ENCODE results near the gene CATSPERD.
"Not testable (repeated sequence)": the region's sequence is repeated elsewhere in the genome, so short reads cannot be mapped to it uniquely, and the experiment has no call there.

CATSPERD gene

GRCh38 chr19:5714816-5715215 is 5.6 kb upstream of the CATSPERD start:
- DNase-seq (ENCODE audit: insufficient read length, low spot score) (no peak), FAIRE-seq (no peak)
- TF ChIP-seq, protein P1, sequence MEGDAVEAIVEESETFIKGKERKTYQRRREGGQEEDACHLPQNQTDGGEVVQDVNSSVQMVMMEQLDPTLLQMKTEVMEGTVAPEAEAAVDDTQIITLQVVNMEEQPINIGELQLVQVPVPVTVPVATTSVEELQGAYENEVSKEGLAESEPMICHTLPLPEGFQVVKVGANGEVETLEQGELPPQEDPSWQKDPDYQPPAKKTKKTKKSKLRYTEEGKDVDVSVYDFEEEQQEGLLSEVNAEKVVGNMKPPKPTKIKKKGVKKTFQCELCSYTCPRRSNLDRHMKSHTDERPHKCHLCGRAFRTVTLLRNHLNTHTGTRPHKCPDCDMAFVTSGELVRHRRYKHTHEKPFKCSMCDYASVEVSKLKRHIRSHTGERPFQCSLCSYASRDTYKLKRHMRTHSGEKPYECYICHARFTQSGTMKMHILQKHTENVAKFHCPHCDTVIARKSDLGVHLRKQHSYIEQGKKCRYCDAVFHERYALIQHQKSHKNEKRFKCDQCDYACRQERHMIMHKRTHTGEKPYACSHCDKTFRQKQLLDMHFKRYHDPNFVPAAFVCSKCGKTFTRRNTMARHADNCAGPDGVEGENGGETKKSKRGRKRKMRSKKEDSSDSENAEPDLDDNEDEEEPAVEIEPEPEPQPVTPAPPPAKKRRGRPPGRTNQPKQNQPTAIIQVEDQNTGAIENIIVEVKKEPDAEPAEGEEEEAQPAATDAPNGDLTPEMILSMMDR (IDR thresholded peaks at IDR 0.05; ENCODE audit: insufficient read depth, missing control alignments): no peak

DNA sequence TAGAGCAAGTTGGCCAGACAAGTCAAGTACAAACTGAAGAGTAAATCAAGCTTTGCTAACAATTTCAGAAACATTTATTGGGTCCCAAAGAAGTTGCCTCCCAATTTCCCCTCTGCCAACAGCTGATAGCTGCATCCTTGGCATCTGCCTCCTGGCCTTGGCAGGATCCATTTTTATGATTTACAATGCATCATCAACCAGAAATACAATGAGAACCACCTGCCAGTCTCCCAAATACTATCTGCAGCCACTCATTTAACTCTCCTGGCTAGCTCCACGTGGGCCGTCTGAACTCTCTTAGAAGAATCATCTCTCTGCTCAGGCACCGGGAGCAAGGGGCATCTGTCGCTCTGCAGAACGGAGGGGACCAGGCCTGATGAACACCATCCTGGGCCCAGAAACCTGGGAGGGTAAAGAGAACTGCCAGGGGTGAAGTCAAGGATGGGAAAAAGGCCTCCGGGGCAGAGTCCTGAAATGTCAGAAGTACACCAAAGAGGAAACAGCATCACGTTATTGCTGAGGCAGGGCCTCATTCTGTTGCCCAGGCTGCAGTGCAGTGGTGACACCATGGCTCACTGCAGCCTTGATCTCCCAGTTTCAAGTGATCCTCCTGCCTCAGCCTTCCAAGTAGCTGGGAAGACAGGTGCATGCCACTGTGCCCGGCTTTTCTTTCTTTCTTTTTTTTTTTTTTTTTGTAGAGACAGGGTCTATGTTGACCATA is 3.1 kb upstream of the CATSPERD start:
- FAIRE-seq: no peak
- TF ChIP-seq, protein P1 (IDR thresholded peaks at IDR 0.05; ENCODE audit: insufficient read depth, missing control alignments): no peak
- DNase-seq (ENCODE audit: insufficient read length, low spot score): no peak

GRCh38 chr19:5718037-5718578 is 2.3 kb upstream of the CATSPERD start:
- FAIRE-seq: no peak
- TF ChIP-seq, protein P1 (IDR thresholded peaks at IDR 0.05; ENCODE audit: insufficient read depth, missing control alignments): no peak
- no peak for DNase-seq (ENCODE audit: insufficient read length, low spot score)

- FAIRE-seq (no peak), DNase-seq (ENCODE audit: insufficient read length, low spot score) (no peak)
- TF ChIP-seq, protein P1 (IDR thresholded peaks at IDR 0.05; ENCODE audit: insufficient read depth, missing control alignments): no peak
Measured at GRCh38 chr19:5718579-5719273, 1.7 kb upstream of the CATSPERD start.

DNA sequence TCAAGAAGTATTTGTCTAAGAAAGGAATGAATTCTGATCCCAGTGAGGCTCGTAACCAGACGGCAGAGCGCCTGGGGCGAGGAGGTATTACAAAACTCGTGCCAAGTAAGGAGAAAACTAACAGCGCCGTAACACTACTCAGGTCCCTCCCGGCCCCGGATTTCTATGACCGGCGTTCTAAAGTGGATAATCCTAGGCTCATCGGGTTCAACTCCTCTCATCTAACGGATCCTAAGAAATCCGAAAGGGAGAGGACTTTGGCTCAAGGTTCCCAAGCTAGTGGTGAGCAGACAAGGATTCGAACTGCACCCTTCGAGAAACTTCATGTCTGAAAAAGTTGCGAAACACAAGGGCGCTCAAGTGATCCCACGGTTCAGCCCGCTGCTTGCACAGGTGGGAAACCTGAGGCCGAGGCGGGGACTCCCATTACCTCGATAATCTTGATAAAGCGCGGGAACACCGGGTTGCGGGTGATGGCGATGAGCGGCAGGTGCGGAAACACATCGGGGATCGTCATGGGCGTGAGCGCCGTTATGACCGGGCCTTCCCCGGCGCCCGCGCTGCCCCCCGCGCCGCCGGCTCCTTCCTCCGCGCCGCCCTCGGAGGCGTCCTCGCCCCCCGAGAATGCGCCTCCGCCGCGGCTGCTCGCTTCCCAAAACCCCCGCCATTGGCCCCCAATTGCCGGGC is 1.0 kb upstream of the CATSPERD start:
- TF ChIP-seq, protein P1 (IDR thresholded peaks at IDR 0.05; ENCODE audit: insufficient read depth, missing control alignments): no peak
- DNase-seq (ENCODE audit: insufficient read length, low spot score) (no peak), FAIRE-seq (no peak)

GRCh38 chr19:5727453-5728050 is 7.1 kb downstream of the CATSPERD start:
- no peak for DNase-seq (ENCODE audit: insufficient read length, low spot score)
- FAIRE-seq: no peak

GRCh38 chr19:5733172-5733571 is 12.7 kb downstream of the CATSPERD start:
- FAIRE-seq; DNase-seq (ENCODE audit: insufficient read length, low spot score): not testable (repeated sequence)

More at GRCh38 chr19:5727453-5728050, 7.1 kb downstream of the CATSPERD start:
- TF ChIP-seq, protein P1 (IDR thresholded peaks at IDR 0.05; ENCODE audit: insufficient read depth, missing control alignments): no peak
